Stimulated activated CD8-positive, alpha-beta memory T cell treated with anti-CD3 and anti-CD28 coated beads, Interleukin-7, amount 100 ng/mL, for 4 hours (primary cell): ENCODE data around the gene RASA3.

Source experiments
- DNase-seq, 2 donors: peaks; one replicate each; pipeline ENCODE4 v3.0.0-alpha.2; 2020; ENCODE audit warnings: low read depth in 2 of 2

RASA3 gene

DNA sequence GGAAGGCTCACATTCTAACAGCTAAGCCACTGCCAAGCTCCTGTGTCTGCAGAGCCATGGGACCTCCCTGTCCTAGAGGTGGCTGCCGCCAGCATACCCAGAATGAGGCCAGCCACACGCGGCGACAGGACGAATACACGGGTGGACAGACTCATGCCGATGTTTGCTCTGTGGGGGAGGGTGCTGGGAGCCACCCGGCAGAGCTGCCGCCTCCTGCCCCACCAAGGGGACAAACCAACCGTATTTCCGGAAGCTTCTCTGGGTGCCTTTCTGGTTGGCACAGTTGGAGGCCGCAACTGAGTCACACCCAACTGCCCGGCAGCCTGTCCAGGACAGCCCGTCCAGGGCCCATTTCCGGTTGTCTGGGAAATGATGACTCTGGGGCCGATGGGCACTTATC is 178.9 kb downstream of the RASA3 start:
- DNase-seq: no peak

DNA sequence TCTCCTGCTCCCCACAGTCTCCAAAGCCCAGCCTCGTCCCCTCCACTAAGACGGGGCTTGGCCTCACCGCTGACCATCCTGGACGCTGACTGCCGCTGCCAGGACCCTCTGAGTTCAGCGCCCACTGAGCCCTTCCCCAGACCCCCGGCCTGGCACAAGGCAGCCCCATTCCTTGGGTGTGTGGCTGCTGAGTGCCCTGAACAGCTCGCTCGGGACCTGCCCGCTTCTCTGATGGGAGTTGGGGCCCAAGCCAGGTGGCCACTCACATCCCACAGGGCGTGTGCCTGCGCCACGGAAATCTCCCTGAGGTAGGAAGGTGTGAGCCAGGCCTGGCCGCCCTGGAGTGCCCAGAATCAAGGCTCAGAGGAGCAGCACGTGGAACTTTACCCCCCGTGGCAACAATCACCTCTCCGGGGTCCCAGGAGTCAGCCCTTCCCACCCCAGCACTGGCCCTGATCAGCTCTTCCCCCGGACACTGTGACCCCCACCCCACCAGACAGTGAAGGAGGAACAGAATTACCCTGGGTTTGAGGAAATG is 179.4 kb downstream of the RASA3 start:
- DNase-seq: no peak

DNA sequence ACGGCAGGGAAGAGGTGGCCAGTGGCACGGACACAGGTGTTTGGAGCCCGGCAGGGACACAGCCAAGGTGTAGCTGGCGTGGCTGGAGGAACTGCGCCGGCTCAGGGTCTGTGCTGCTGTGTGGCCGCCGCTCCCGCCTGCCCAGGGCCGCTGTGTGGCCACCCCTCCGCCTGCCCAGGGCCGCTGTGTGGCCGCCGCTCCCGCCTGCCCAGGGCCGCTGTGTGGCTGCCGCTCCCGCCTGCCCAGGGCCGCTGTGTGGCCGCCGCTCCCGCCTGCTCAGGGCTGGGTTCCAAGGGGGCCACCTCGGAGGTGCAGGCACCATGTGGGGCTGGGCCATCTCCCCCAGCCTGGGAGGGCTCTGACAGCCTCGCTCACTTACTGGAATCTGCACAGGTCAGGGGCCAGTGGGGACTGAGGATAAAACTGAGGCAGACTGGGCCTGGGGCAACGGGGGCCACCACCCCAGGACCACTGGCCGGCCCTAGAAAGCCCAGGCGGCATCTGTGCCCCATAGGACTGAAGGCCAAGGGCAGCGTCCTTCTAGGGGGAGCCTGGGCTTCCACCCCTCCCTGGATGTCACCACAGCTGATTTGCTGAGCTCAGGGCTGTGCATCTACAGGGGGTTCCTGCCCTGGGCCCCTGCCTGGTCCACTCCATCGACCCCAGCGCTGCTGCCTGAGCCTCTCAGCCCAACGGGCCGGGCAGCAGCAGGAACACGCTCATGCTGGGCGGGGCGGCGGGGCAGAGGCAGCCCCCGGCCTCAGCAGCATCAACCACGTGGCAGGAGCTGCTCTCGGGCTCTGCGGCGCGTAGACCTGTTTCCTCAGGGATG is 180.1 kb downstream of the RASA3 start:
- no peak for DNase-seq

DNA sequence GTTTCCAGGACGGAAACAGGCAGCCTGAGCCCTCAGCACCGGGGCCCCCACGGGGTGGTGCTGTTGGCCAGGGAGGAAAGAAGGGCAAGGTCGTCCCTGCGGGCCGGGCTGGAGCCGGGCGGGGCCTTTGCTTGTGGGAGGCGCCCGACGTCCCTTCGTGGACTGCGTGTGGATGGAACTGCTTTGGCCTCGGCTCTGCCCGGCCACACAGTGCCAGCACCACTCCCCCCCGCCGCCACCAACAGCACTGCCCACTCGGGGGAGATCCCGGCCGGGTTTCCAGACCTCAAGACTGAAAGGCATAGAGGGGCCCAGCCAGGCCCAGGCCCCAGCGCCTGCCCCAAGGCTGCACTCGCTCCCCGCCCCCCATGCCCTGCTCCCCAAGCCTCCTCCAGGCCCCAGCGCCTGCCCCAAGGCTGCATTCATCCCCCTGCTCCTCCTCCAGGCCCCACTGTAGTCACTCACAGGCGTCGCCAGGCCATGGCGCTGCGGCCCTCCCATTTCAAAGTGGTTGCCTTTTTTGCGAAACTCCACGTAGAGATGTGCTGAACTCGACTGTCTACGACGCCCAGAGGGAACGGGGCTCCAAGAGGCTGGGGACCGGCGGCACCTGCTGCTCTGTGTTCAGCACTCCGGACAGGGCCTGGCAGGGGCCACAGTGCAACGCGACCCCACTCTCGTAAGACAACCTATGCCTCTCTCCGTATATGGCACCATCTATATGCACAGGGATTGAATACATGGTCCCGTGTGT is 181.0 kb downstream of the RASA3 start:
- peak; percentile 12 to 22 for DNase-seq

DNA sequence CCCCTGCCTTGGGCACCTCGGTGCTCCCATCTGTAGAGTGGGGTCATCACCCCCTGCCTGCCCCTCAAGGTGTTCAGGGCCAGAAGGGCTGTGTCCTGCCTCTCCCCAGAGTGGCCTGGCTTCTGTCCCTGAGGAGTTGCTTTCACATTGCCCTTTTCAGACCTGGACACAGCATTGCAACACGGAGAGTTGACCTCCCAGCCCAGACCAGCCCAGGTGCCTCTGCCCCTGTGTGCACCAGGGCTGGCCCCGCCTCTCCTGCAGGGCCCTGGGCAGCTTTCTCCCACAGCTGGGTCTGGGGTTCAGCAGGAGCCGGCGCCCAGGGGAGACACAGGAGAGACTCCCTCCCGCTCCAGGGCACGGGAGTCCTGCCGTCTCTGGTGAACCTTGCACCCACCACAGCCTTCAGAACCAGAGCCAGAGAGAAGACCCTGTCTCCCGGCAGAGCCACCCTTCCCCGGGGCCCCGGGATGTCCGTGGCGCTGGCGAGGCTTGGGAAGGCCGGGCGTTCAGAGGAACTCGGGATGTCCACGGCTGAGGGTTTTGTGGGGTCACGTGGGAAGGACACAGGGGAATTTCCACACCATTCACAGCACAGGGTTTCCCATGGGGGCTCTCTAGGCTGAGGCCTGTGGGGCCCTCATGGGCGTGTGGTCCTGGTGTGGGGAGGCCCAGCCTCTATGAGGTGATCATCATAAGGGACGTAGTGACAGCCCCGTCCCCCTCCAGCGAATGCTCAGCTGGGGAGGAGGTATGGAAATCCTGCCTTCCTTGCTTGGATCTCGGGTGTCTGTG is 181.8 kb downstream of the RASA3 start:
- no peak for DNase-seq

- no peak for DNase-seq
Measured at GRCh38 chr13:113949546-113949945, 182.9 kb downstream of the RASA3 start.

DNA sequence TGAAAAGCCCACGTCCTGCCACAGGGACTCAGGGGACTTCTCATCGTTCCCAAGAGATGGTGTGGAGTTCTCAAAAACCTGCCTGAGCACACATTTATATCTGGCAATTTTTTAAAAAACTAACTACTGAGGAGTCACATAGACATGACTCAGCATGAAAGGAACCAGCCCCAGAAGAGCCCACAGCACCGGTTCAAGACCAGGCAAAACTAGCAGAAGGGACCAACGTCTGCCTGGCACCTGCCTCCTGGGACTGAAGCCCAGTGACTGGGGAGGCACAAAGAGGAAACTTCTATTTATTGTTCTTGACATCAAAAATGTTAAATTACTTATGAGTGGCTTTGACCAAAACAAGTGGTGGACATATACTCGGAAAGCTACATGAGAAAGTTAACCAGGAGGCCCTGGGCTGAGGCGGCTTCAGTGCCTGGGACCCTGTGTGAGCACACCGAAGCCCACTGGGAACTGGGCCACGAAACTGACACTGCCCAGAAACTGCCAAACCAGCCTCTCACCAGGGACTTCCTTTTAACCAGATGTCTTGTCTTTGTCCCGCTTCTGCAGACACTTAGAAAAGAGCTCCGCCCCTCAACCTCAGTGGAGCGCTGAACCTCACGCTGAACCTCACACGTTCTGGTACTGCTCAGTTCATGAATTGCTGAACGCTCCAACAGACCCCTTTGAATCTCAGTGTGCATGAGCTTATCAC is 184.2 kb downstream of the RASA3 start:
- no peak for DNase-seq

GRCh38 chr13:113947311-113948033 is 185.0 kb downstream of the RASA3 start:
- no peak for DNase-seq

GRCh38 chr13:113946409-113947181 is 185.8 kb downstream of the RASA3 start:
- no peak for DNase-seq

DNA sequence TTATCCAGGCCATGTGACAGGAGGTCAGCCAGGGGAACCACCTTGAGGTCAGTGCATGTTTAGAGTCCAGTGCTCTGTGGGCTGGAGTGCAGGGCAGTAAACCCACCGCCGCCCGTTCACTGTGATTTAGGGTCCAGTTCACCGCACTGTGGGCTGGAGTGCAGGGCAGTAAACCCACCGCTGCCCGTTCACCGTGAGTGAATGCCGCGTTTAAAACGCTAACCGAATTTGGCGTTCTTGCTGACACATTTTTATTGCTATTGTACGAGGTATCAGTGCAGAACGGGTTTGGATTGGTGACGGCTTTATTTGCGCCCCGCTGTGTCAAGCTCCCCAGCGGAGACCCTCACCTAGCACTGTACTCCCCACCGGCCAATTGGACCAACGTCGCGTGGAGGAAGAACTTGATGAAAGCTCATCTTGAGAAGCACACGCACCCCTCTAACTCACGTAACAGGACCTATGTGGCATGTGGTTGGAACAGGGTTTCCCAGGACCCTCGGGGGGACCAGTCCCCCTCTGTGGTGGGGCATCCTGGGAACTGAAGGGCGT is 186.5 kb downstream of the RASA3 start:
- no peak for DNase-seq

DNA sequence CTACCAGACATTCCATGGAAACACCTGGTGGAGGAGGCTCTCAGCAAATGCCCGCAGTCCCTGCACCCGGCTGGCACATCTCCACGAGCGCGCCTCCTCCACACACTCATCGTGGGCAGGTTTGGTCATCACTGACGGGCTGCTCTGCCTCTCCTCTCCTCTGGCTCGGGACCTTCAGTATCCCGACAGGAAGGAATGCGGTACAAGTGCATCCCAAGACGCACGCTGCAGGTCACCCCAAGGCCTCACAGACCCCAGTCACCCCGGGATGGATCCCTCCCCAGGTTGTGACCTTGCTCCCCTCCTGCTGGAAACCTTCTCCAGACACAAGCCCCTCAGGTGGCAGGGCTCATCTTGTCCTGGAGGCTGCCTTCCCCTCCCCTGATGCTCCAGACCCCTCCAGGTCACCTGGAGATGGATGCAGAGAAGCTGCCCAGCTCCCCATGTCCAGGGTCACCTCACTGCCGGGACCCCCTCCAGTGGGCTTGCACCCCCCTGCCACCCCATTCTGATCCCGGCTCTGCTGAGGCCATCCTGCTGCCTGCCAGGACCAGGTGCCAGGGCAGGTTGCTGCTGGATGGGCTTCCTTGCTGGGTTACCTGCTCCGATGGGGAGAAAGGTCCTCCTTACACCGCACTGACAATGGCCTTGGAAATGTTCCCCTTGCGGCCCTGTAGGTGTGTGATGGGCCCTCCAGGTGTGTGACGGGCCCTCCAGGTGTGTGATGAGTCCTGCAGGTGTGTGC is 188.4 kb downstream of the RASA3 start:
- DNase-seq: no peak

DNA sequence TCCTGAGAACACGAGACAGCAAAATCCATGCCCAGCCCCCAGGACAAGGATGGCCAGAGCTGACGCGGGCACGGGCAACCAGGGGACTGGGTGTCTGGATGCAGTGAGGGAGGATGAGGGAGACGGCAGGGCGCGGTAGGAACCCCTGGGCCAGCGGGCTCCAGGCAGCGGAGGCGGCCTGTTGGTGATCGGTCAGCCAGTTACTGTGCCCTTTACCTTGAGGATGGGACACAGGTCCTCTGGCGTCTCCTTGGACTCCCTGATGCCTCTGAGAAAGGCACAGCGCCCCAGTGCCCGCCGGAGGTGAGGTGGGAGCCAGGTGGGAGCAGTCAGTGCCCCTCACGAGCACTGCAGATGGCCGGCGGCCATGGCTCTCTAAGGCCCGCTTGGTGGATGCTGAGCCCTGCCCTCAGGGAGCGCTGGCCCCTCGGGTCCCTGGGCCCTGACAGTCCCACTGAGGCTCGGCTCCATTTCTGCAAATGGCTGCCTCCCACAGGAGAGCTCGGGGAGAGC is 189.8 kb downstream of the RASA3 start:
- DNase-seq: no peak

GRCh38 chr13:113941571-113942191 is 190.7 kb downstream of the RASA3 start:
- DNase-seq: no peak

GRCh38 chr13:113939944-113940297 is 192.5 kb downstream of the RASA3 start:
- no peak for DNase-seq

GRCh38 chr13:113939129-113939943 is 193.1 kb downstream of the RASA3 start:
- no peak for DNase-seq

GRCh38 chr13:113938716-113939115 is 193.7 kb downstream of the RASA3 start:
- DNase-seq: no peak

- DNase-seq: no peak
Measured at GRCh38 chr13:113938246-113938645, 194.2 kb downstream of the RASA3 start.
